ENCODE results near the gene MOSPD3.
A peak's percentile ranks its signal among the peaks of the same experiment; 100 is the strongest.

DNA sequence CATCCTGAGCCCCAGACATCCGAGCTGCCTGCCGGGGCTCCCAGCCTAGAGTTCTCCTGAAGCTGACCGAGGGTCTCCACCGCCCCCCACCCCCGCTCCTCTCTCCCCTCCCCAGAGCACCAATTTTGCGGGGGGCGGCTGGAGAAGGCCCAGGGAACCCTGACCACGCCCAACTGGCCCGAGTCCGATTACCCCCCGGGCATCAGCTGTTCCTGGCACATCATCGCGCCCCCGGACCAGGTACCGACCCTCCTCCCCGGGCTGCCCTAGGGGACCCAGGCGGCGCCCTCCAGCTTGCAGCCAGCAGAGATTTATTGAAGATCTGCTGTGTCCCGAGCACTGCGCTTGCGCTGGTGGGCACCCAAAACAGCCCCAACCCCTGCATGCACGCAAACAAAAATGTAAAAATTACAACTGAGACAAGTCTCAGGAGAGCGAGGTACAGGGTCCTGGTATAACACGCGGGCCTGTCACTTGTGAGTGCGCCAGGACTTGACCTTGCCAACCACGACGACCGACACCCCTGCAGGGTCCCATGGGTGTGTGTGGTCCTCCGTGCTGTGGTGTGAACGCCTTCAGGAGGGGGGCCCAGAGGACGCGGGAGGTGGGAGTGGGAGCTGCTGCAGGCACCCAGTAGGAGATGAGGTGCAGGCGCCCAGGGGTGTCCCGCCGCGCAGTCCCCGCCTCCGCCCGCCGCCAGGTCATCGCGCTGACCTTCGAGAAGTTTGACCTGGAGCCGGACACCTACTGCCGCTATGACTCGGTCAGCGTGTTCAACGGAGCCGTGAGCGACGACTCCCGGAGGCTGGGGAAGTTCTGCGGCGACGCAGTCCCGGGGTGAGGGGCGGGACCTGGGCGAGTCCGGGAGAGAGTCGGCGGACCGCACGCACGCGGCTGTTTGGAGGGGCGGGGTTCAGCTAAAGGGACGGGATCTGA, 7.1 kb upstream of the MOSPD3 start:
- TF ChIP-seq, protein P1, sequence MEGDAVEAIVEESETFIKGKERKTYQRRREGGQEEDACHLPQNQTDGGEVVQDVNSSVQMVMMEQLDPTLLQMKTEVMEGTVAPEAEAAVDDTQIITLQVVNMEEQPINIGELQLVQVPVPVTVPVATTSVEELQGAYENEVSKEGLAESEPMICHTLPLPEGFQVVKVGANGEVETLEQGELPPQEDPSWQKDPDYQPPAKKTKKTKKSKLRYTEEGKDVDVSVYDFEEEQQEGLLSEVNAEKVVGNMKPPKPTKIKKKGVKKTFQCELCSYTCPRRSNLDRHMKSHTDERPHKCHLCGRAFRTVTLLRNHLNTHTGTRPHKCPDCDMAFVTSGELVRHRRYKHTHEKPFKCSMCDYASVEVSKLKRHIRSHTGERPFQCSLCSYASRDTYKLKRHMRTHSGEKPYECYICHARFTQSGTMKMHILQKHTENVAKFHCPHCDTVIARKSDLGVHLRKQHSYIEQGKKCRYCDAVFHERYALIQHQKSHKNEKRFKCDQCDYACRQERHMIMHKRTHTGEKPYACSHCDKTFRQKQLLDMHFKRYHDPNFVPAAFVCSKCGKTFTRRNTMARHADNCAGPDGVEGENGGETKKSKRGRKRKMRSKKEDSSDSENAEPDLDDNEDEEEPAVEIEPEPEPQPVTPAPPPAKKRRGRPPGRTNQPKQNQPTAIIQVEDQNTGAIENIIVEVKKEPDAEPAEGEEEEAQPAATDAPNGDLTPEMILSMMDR (IDR thresholded peaks at IDR 0.05; ENCODE audit: low read depth, low read length), result no peak
- TF ChIP-seq POLR2A (IDR thresholded peaks at IDR 0.05; ENCODE audit: extremely low read depth, insufficient read length), result peak; percentile 54
- no peak; the same call in 1 of the 2 replicates for TF ChIP-seq MYC (IDR thresholded peaks at IDR 0.05; ENCODE audit: low read depth, low read length)
- TF ChIP-seq, protein P2, sequence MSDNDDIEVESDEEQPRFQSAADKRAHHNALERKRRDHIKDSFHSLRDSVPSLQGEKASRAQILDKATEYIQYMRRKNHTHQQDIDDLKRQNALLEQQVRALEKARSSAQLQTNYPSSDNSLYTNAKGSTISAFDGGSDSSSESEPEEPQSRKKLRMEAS (IDR thresholded peaks at IDR 0.05; ENCODE audit: low read depth, low read length), result peak; percentile 30

All from NB4 (cell line).